ENCODE results near the gene THRA. TPM values are rescaled to one million over a fixed set of nuclear protein-coding genes. Genes with fewer than 3 reads are reported as not detected.

THRA gene
- total RNA-seq, 4 donors from 2014 or later, result 19.7 to 124 (median 63.1) TPM

DNA sequence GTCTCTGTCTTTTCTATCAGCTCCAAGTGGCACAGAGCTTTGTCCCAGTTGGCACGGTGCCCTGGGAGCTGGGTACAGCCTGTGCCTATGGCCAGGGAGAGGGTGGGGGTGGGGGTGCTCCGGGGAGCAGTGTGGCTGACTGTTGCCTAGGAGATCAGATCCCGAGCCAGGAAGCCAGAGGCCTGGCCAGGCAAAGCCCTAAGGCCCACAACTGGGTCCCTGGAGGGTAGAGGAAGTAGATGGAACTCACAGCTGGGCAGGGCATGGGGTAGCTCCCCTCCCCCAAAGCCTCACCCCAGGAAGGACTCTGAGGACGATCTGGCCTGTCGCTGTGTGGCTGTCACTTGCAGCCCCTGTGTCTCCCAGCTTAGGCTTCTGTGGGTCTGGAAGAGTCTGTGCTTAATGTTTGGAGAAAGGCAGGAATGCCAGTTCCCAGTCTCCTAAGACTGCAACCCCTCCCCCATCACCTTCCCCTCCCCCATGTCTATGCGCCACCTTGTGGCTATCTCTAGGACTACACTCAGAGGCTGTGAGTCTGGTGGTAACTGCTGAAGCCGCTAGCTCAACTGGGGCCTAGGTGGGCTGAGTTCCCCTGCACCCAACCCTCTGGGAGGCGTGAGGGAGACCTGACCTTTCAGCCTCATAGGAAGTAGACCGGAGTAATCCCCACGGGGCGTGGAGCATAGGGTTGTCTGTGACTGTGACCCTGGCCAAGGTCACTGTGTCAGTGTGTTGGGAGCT lies 12.6 kb downstream of the THRA start:
- no peaks in the 10 kb centered on the region for H3K36me3 ChIP-seq
- no peak overlapping the region for H3K4me3 ChIP-seq
- peak overlapping the region; percentile 98 for H3K27ac ChIP-seq
- no peaks in the 10 kb centered on the region for H3K9me3 ChIP-seq
- no peaks in the 10 kb centered on the region for H3K27me3 ChIP-seq
- intact Hi-C loops (cut with DNase I; ENCODE audit: low total_unique reads), result loop anchor here (10.0 kb wide), 1 partner anchor 61 kb away; the partner anchor contains the start of gene CSF3
- TF ChIP-seq, protein P1, sequence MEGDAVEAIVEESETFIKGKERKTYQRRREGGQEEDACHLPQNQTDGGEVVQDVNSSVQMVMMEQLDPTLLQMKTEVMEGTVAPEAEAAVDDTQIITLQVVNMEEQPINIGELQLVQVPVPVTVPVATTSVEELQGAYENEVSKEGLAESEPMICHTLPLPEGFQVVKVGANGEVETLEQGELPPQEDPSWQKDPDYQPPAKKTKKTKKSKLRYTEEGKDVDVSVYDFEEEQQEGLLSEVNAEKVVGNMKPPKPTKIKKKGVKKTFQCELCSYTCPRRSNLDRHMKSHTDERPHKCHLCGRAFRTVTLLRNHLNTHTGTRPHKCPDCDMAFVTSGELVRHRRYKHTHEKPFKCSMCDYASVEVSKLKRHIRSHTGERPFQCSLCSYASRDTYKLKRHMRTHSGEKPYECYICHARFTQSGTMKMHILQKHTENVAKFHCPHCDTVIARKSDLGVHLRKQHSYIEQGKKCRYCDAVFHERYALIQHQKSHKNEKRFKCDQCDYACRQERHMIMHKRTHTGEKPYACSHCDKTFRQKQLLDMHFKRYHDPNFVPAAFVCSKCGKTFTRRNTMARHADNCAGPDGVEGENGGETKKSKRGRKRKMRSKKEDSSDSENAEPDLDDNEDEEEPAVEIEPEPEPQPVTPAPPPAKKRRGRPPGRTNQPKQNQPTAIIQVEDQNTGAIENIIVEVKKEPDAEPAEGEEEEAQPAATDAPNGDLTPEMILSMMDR (IDR thresholded peaks at IDR 0.05), result peak; percentile 88 to 94 (median 92)
- TF ChIP-seq POLR2A (IDR thresholded peaks at IDR 0.05), result peak in 1 of 2 donors; percentile 22
- peaks cover 14 to 34% of the 10 kb centered on the region in 2 donors for H3K4me1 ChIP-seq
- peak; percentile 74 to 77 for DNase-seq

DNA sequence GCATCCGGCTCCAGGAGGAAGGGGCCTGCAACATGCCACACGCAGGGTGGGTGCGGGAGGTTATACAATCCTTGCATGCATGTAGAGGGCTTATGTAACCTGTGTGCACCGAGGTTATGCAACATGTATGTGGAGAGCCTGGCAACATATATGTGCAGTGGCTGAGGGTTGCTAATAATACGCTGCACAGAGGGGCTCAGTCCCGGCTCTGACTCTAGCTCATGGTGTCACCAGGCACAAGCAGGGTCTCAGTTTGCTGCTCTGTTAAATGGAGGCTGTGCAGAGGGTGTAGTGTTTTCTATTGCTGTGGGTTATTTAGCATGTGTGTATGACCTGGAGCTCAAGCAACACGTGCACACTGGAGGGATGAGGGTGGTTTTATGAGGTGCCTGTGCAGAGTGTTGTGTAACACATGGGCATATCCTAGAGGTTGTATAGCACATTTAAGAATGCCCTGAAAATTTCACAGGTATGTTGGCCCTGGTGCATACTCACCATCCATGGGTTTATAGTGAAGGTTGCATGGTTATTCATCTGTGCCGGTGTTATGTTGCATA lies 13.3 kb downstream of the THRA start:
- intact Hi-C loops (cut with DNase I; ENCODE audit: low total_unique reads), result loop anchor here (10.0 kb wide), 1 partner anchor 61 kb away; the partner anchor contains the start of gene CSF3
- no peaks in the 10 kb centered on the region for H3K9me3 ChIP-seq
- peaks cover 14 to 30% of the 10 kb centered on the region in 2 donors for H3K4me1 ChIP-seq
- H3K27me3 ChIP-seq, result no peaks in the 10 kb centered on the region
- H3K4me3 ChIP-seq, result no peak overlapping the region
- TF ChIP-seq POLR2A (IDR thresholded peaks at IDR 0.05), result no peak
- TF ChIP-seq, protein P1 (IDR thresholded peaks at IDR 0.05), result no peak
- peak overlapping the region; percentile 98 for H3K27ac ChIP-seq
- no peaks in the 10 kb centered on the region for H3K36me3 ChIP-seq
- no peak for DNase-seq

DNA sequence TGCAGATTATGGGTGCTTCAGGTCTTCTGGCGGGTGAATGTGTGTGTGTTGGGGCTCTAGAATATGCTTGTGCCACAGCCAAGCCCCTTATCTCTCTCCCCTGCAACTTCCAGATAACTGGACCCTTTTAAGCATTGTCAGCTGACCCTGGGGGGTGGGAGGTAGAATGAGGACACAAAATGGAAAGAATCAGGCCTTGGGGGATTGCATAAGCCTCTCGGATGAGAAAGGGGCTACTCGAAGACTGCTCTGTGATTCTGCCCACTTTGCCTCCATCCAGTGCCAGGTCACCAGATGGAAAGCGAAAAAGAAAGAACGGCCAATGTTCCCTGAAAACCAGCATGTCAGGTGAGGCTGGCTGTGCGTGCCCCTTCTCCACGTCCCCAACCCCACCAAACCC lies 13.8 kb downstream of the THRA start:
- Histone ChIP-seq H3K9me3 (no peaks in the 10 kb centered on the region), H3K4me3 (no peak overlapping the region), H3K27ac (peak overlapping the region; percentile 32 to 98), H3K4me1 (peaks cover 14 to 24% of the 10 kb centered on the region in 2 donors), H3K27me3 (no peaks in the 10 kb centered on the region), H3K36me3 (no peaks in the 10 kb centered on the region)
- no peak for TF ChIP-seq POLR2A (IDR thresholded peaks at IDR 0.05)
- TF ChIP-seq, protein P1 (IDR thresholded peaks at IDR 0.05), result no peak
- no peak for DNase-seq
- intact Hi-C loops (cut with DNase I; ENCODE audit: low total_unique reads), result loop anchor here (10.0 kb wide), 1 partner anchor 62 kb away; the partner anchor contains the start of gene CSF3

DNA sequence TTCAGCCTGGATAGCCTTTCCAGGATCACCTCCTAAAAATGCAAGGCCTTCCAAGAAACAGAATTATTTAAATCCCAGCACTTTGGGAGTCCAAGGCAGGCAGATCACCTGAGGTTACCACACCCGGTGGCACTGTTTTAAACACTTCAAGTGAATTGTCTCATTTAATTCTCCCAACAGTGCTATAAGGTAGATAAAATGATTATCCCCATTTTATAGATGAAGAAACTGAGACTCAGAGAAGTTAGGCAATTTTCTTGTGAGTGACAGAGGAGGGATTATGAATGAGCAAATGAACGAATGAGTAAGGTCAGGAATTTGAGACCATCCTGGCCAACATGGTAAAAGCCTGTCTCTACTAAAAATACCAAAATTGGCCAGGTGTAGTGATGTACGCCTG lies 16.8 kb downstream of the THRA start:
- intact Hi-C loops (cut with DNase I; ENCODE audit: low total_unique reads), result loop anchor here (10.0 kb wide), 1 partner anchor 65 kb away; the partner anchor contains the start of gene CSF3
- no peak overlapping the region for H3K27ac ChIP-seq
- H3K4me1 ChIP-seq, result peaks cover 6 to 16% of the 10 kb centered on the region in 2 donors
- H3K27me3 ChIP-seq, result no peaks in the 10 kb centered on the region
- TF ChIP-seq, protein P1 (IDR thresholded peaks at IDR 0.05), result no peak
- TF ChIP-seq POLR2A (IDR thresholded peaks at IDR 0.05), result no peak
- H3K4me3 ChIP-seq, result no peak overlapping the region
- H3K9me3 ChIP-seq, result no peaks in the 10 kb centered on the region
- H3K36me3 ChIP-seq, result no peaks in the 10 kb centered on the region
- no peak for DNase-seq

DNA sequence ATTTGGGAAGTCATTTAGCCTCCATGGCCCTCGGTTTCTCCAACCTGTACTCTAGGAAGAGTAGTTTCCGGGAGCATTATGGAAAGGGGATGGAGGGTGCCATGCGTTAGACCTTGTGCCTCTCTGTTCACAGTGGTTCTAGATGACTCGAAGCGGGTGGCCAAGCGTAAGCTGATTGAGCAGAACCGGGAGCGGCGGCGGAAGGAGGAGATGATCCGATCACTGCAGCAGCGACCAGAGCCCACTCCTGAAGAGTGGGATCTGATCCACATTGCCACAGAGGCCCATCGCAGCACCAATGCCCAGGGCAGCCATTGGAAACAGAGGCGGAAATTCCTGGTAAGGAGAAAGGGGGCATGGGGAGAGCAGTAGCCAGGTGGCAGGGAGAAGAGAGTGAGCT lies 21.7 kb downstream of the THRA start:
- no peaks in the 10 kb centered on the region for H3K27me3 ChIP-seq
- no peak for DNase-seq
- intact Hi-C loops (cut with DNase I; ENCODE audit: low total_unique reads), result no loop called here
- H3K4me1 ChIP-seq, result no peaks in the 10 kb centered on the region
- no peak overlapping the region for H3K4me3 ChIP-seq
- H3K9me3 ChIP-seq, result no peaks in the 10 kb centered on the region
- peak overlapping the region in 1 of 2 donors; percentile 18 for H3K27ac ChIP-seq
- TF ChIP-seq POLR2A (IDR thresholded peaks at IDR 0.05), result no peak
- TF ChIP-seq, protein P1 (IDR thresholded peaks at IDR 0.05), result no peak
- H3K36me3 ChIP-seq, result no peaks in the 10 kb centered on the region
